GM19351 (cell line): ENCODE results near the gene STX1A.

Experiments used
- ATAC-seq: cut with Tn5 transposase; IDR thresholded peaks from one replicate; pipeline ENCODE4 v1.9.1; 2021; ENCODE audit warnings: mild to moderate bottlenecking, moderate library complexity; ENCODE audit not compliant: unreplicated experiment

The STX1A gene

GRCh38 chr7:73718905-73719805 is at the start of gene STX1A:
Gene STX1A (minus strand): TSS chr7:73719669. CDS start chr7:73719631, 38 bp downstream.
- ATAC-seq, result peak; percentile 73

- ATAC-seq, result no peak
Measured at GRCh38 chr7:73768641-73769480, 49.4 kb upstream of the STX1A start.

- no peak for ATAC-seq
Measured at GRCh38 chr7:73766556-73767229, 47.2 kb upstream of the STX1A start.

GRCh38 chr7:73762659-73762999 is 43.2 kb upstream of the STX1A start:
- ATAC-seq, result no peak

- ATAC-seq, result no peak
Measured at GRCh38 chr7:73761854-73762658, 42.6 kb upstream of the STX1A start.

GRCh38 chr7:73758581-73759138 is 39.2 kb upstream of the STX1A start:
- ATAC-seq, result no peak

GRCh38 chr7:73749931-73750776 is 30.7 kb upstream of the STX1A start:
- ATAC-seq, result no peak

GRCh38 chr7:73746378-73746777 is 26.9 kb upstream of the STX1A start:
- no peak for ATAC-seq

GRCh38 chr7:73742753-73743641 is 23.5 kb upstream of the STX1A start:
- ATAC-seq, result no peak

- ATAC-seq, result no peak
Measured at GRCh38 chr7:73742338-73742752, 22.9 kb upstream of the STX1A start.

- ATAC-seq, result no peak
Measured at GRCh38 chr7:73741600-73741999, 22.1 kb upstream of the STX1A start.

- ATAC-seq, result no peak
Measured at GRCh38 chr7:73740771-73741170, 21.3 kb upstream of the STX1A start.

GRCh38 chr7:73740212-73740611 is 20.7 kb upstream of the STX1A start:
- ATAC-seq, result no peak

- peak; percentile 10 for ATAC-seq
Measured at GRCh38 chr7:73739387-73739767, 19.9 kb upstream of the STX1A start.

- peak; percentile 90 for ATAC-seq
Measured at GRCh38 chr7:73738612-73739386, 19.3 kb upstream of the STX1A start, which contains the start of gene ABHD11. Gene ABHD11 (minus strand): TSS chr7:73738802. CDS start chr7:73738770, 32 bp downstream.

GRCh38 chr7:73738220-73738611 is 18.7 kb upstream of the STX1A start:
- ATAC-seq, result no peak

- no peak for ATAC-seq
Measured at GRCh38 chr7:73737491-73738219, 18.2 kb upstream of the STX1A start.
